PC-9 (cell line): ENCODE results near the gene HOXB13. TPM values are rescaled to one million over a fixed set of nuclear protein-coding genes. Genes with fewer than 3 reads are reported as not detected.

Experiments
- BruUV-seq: library from RNA; stranded (reverse); fragments of 400-500 nt; replicated peaks from 2 replicates; lab custom pipeline; 2021; lab: Mats Ljungman, UMichigan
- CTCF ChIA-PET: fragments of 300-600 bp; sonication (Branson Sonifier 250); formaldehyde crosslinking; loops from one replicate; lab custom pipeline; 2022; ENCODE audit warnings: antibody characterized with exemption; lab: Charles Lee
- POLR2A ChIA-PET: fragments of 300-600 bp; sonication (Branson Sonifier 250); formaldehyde crosslinking; loops from one replicate; lab custom pipeline; 2022; ENCODE audit warnings: antibody characterized with exemption; ENCODE audit not compliant: unreplicated experiment; lab: Charles Lee
- DNase-seq, 2 experiments: peaks; one replicate each; pipeline versions ENCODE4 v3.0.0 to v3.0.0-alpha.2; 2015 to 2022; ENCODE audit warnings: mixed read lengths in 1 of 2
- H2AFZ ChIP-seq: fragments of 200-600 bp; sonication (generic); 2 replicates; pipeline ENCODE4 v1.8.1; 2017; ENCODE audit warnings: antibody characterized with exemption
- H3F3A ChIP-seq: fragments of 200-600 bp; sonication (generic); 2 replicates; pipeline ENCODE4 v1.8.1; 2017; ENCODE audit warnings: antibody characterized with exemption, mild to moderate bottlenecking, low read depth; ENCODE audit not compliant: insufficient read depth
- H3K27ac ChIP-seq: fragments of 200-600 bp; sonication (generic); 2 replicates; pipeline ENCODE4 v1.6.1; 2016; ENCODE audit warnings: mixed run types
- H3K27me3 ChIP-seq: fragments of 200-600 bp; sonication (generic); 2 replicates; pipeline ENCODE4 v1.6.1; 2016; ENCODE audit warnings: low read depth, mixed run types; ENCODE audit not compliant: insufficient read depth
- H3K36me3 ChIP-seq: fragments of 200-600 bp; sonication (generic); 2 replicates; pipeline ENCODE4 v1.6.1; 2016; ENCODE audit warnings: low read depth, mixed run types
- H3K4me1 ChIP-seq: fragments of 200-600 bp; sonication (generic); replicated peaks from 2 replicates; pipeline ENCODE4 v1.6.1; 2016; ENCODE audit warnings: mixed run types; ENCODE audit not compliant: insufficient read depth
- H3K4me2 ChIP-seq: fragments of 200-600 bp; sonication (generic); 2 replicates; pipeline ENCODE4 v1.6.1; 2017; ENCODE audit warnings: mixed run types
- H3K4me3 ChIP-seq: fragments of 200-600 bp; sonication (generic); 2 replicates; pipeline ENCODE4 v1.6.1; 2016; ENCODE audit warnings: mixed run types
- H3K79me2 ChIP-seq: fragments of 200-600 bp; sonication (generic); 2 replicates; pipeline ENCODE4 v1.6.1; 2017; ENCODE audit warnings: low read depth, mixed run types
- H3K9me2 ChIP-seq: fragments of 200-600 bp; sonication (generic); 2 replicates; pipeline ENCODE4 v1.8.1; 2017; ENCODE audit warnings: mild to moderate bottlenecking; ENCODE audit not compliant: insufficient read depth
- H3K9me3 ChIP-seq: fragments of 200-600 bp; sonication (generic); 2 replicates; pipeline ENCODE4 v1.8.1; 2016; ENCODE audit warnings: low read depth; ENCODE audit not compliant: insufficient read depth
- H4K20me1 ChIP-seq: fragments of 200-600 bp; sonication (generic); 2 replicates; pipeline ENCODE4 v1.8.1; 2017; ENCODE audit not compliant: insufficient read depth
- EZH2 ChIP-seq: fragments of 200-600 bp; sonication (generic); IDR thresholded peaks from 2 replicates; pipeline ENCODE4 v1.8.0; 2017; ENCODE audit warnings: antibody characterized with exemption, low read depth
- intact Hi-C: fragments of 100-400 bp; cut with micrococcal nuclease; formaldehyde crosslinking; loops from one replicate; pipeline ENCODE4 v1.10.0; 2022; ENCODE audit not compliant: unreplicated experiment
- total RNA-seq: library from RNA; stranded (reverse); gene quantifications from 2 replicates; pipeline ENCODE4 v1.2.3, GENCODE V29; 2021
- TF ChIP-seq, protein P1 (sequence below): fragments of 200-600 bp; sonication (generic); conservative IDR thresholded peaks from 2 replicates; pipeline ENCODE4 v1.6.1; 2017; ENCODE audit warnings: mixed run types, antibody characterized with exemption, mild to moderate bottlenecking, moderate library complexity

The HOXB13 gene
- total RNA-seq, 1 experiment from 2014 or later = not detected

DNA sequence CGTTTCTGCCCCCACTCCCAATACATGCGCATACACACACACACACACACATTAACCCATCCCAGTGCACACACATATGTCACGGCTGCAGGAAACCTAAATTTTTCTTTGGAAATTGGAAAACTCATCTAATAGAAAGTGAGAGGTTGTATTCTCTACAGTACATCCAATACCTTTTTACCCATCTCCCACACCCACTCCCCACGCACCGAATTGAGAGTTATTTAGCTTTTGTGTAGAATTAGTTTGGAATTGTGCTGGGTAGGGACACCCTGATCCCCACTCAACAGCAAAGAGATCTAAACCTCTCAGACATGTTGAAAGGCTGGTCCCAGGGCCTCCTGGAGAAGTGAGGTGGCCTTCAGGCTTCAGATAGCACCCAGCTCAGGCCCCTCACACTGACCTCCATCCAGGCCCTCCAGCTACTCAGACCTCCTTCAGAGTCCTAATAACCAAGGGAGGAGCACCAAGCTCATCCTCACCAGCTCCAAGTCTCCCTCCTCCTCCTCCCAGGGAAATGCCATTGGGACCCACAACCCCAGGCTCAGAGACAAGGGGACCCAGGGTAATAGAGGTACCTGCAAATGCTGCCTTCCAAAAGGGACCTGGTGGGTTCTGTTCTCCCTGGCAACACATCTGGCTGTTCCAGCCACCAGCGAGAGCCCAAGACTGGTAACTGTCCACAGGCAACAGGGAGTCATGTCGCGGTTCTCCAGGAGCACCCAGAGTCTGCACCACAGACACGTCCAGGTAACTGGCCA is 955 bp downstream of the HOXB13 start:
- DNase-seq = no peak
- no peaks in the 10 kb centered on the region for H3K9me2 ChIP-seq
- no peak overlapping the region for H3K27ac ChIP-seq
- H3K4me2 ChIP-seq = no peak overlapping the region
- H3K36me3 ChIP-seq = no peaks in the 10 kb centered on the region
- BruUV-seq = no TSS peak
- CTCF ChIA-PET = no interaction called here
- H3F3A ChIP-seq = no peaks in the 10 kb centered on the region
- H3K27me3 ChIP-seq = peaks cover 91% of the 10 kb centered on the region
- no peak overlapping the region for H2AFZ ChIP-seq
- no peak for TF ChIP-seq EZH2
- TF ChIP-seq, protein P1, sequence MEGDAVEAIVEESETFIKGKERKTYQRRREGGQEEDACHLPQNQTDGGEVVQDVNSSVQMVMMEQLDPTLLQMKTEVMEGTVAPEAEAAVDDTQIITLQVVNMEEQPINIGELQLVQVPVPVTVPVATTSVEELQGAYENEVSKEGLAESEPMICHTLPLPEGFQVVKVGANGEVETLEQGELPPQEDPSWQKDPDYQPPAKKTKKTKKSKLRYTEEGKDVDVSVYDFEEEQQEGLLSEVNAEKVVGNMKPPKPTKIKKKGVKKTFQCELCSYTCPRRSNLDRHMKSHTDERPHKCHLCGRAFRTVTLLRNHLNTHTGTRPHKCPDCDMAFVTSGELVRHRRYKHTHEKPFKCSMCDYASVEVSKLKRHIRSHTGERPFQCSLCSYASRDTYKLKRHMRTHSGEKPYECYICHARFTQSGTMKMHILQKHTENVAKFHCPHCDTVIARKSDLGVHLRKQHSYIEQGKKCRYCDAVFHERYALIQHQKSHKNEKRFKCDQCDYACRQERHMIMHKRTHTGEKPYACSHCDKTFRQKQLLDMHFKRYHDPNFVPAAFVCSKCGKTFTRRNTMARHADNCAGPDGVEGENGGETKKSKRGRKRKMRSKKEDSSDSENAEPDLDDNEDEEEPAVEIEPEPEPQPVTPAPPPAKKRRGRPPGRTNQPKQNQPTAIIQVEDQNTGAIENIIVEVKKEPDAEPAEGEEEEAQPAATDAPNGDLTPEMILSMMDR = no peak
- no peaks in the 10 kb centered on the region for H4K20me1 ChIP-seq
- H3K79me2 ChIP-seq = no peaks in the 10 kb centered on the region
- no peak overlapping the region for H3K4me3 ChIP-seq
- H3K4me1 ChIP-seq = no peaks in the 10 kb centered on the region
- intact Hi-C loops = no loop called here
- H3K9me3 ChIP-seq = no peaks in the 10 kb centered on the region
- POLR2A ChIA-PET = no interaction called here

DNA sequence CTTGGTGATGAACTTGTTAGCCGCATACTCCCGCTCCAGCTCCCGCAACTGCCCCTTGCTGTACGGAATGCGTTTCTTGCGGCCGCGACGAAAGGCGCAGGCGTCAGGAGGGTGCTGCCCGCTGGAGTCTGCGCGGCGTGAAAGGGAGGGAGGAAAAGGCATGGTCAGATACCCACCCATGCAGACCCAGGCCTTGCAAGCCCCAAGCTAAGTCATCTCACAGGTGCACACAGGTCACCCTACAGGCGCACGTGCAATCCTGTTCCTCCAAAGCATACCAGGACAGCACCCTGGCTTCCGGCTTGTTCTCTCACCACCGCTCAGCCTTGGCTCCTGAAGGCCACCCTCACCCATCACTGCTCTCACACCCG is 1.6 kb downstream of the HOXB13 start:
- CTCF ChIA-PET = no interaction called here
- Histone ChIP-seq H3K4me3 (no peak overlapping the region), H3K27ac (no peak overlapping the region), H3K36me3 (no peaks in the 10 kb centered on the region), H3K79me2 (no peaks in the 10 kb centered on the region), H3K4me2 (no peak overlapping the region), H2AFZ (no peak overlapping the region), H3K4me1 (no peaks in the 10 kb centered on the region), H3K9me3 (no peaks in the 10 kb centered on the region), H3F3A (no peaks in the 10 kb centered on the region), H3K9me2 (no peaks in the 10 kb centered on the region), H4K20me1 (no peaks in the 10 kb centered on the region), H3K27me3 (peaks cover 91% of the 10 kb centered on the region)
- intact Hi-C loops = no loop called here
- POLR2A ChIA-PET = no interaction called here
- no peak for DNase-seq
- no TSS peak for BruUV-seq
- TF ChIP-seq, protein P1 = no peak
- TF ChIP-seq EZH2 = no peak

DNA sequence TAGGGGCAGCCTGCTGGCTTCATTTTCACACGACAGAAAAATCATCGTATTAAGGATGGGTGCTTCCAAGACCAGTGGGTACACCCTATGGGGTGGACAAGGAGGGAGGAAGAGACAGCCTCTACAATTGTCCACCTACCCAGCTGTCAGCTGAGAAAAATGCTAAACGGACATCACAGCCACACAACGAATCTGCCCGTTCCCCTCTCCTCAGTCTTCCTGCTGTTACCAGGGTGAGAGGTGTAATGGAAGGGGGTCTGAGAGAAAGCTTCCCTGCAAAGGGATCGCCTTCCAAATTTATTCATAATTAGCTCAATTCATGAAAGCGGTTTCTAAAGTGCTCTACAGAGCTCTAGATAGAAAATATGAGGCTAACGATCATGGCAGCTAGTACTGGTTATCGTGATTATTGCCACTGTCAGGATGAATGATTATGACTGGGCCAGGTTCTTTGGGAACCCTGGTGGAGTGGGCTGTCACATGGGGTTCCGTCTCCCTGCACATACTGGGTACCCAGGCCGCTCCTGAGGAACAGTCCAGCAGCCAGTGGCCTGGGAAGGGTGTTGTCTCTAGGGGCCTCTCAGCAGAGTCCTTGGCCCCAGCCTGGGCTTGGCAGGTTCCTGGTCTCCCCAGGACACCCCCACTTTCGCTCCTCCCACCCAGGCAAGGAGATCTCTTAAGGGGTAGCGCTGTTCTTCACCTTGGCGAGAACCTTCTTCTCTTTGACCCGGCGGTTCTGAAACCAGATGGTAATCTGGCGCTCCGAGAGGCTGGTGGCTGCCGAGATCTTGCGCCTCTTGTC is 2.2 kb downstream of the HOXB13 start:
- no peaks in the 10 kb centered on the region for H3K9me2 ChIP-seq
- no peak for TF ChIP-seq EZH2
- TF ChIP-seq, protein P1 = no peak
- no peak for DNase-seq
- peaks cover 86% of the 10 kb centered on the region for H3K27me3 ChIP-seq
- H3K4me2 ChIP-seq = no peak overlapping the region
- ChIA-PET POLR2A (no interaction called here), CTCF (interaction anchor here (0.6 kb wide), 2 partner anchors 156 to 585 kb away, joined by 5 to 6 read pairs; no protein-coding TSS in a partner anchor)
- no peaks in the 10 kb centered on the region for H3K4me1 ChIP-seq
- intact Hi-C loops = no loop called here
- no peaks in the 10 kb centered on the region for H3K79me2 ChIP-seq
- no peak overlapping the region for H3K4me3 ChIP-seq
- no peaks in the 10 kb centered on the region for H4K20me1 ChIP-seq
- no peaks in the 10 kb centered on the region for H3F3A ChIP-seq
- no peaks in the 10 kb centered on the region for H3K9me3 ChIP-seq
- no peak overlapping the region for H3K27ac ChIP-seq
- no TSS peak for BruUV-seq
- H3K36me3 ChIP-seq = no peaks in the 10 kb centered on the region
- H2AFZ ChIP-seq = no peak overlapping the region
